Measurements from ENCODE around the gene TRIM44. TPM values are rescaled to one million over a fixed set of nuclear protein-coding genes. Genes with fewer than 3 reads are reported as not detected.
"Not testable (repeated sequence)": the region's sequence is repeated elsewhere in the genome, so short reads cannot be mapped to it uniquely, and the experiment has no call there.

TRIM44 gene
- polyA plus RNA-seq, 4 donors, result 8.9 to 35.4 (median 12.8) TPM

DNA sequence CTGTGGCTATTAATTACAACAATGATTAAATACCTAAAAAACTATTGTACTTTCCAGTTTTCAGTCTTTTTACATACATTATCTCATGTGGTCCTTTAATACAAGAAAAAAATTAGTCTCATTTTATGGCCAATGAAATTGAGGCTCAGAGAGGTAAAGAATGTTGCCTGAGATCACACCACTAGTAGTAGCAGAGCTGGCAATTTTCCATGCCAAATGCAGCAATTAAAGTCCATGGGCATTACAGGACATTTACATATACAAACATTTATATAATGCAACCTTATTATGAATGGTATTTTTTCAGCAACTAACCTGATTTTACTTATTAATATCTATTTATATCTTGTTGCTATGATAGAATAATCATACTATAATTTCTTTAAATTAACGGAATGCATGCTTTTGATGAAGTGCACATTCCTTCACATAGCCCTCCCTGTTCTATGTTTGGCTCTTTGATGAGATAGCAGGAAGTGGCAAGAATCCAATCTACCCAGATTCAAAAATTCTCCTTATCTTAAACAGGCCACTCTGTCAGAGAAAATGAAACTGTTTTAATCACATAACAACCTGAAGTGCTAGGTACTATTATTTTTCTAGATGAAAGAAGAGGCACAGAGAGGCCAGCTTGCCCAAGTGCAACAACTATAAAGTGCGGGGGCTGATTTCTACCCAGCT, 160.4 kb downstream of the TRIM44 start:
- H3K36me3 ChIP-seq (ENCODE audit: control insufficient read depth in 3 of 3, insufficient read depth in 2 of 3, low read depth in 1 of 3, low read length in 3 of 3), result no peaks in the 10 kb centered on the region
- peaks cover 0 to 18% (median 0%) of the 10 kb centered on the region in 3 donors for H3K4me1 ChIP-seq (ENCODE audit: control insufficient read depth in 3 of 3, insufficient read depth in 2 of 3, low read depth in 1 of 3, low read length in 2 of 3)
- FAIRE-seq (no peak), DNase-seq (peak in 1 of 2 donors; percentile 11)
- H3K9me3 ChIP-seq (ENCODE audit: control insufficient read depth in 2 of 2, insufficient read depth in 1 of 2, low read depth in 1 of 2, low read length in 1 of 2), result no peaks in the 10 kb centered on the region
- 36 to 59% (median 57%) methylated on average over 2 of the region's 2 CpGs for WGBS, 3 donors
- no peak overlapping the region for H3K4me3 ChIP-seq (ENCODE audit: low read depth in 1 of 3, low read length in 3 of 3)
- H3K27me3 ChIP-seq (ENCODE audit: control insufficient read depth in 3 of 3, insufficient read depth in 3 of 3, low read length in 3 of 3), result no peaks in the 10 kb centered on the region
- no peak overlapping the region for H3K27ac ChIP-seq (ENCODE audit: low read depth in 1 of 3, low read length in 2 of 3)

GRCh38 chr11:35823742-35824298, 161.2 kb downstream of the TRIM44 start:
- Histone ChIP-seq H3K27me3 (ENCODE audit: control insufficient read depth in 3 of 3, insufficient read depth in 3 of 3, low read length in 3 of 3) (no peaks in the 10 kb centered on the region), H3K4me3 (ENCODE audit: low read depth in 1 of 3, low read length in 3 of 3) (no peak overlapping the region), H3K36me3 (ENCODE audit: control insufficient read depth in 3 of 3, insufficient read depth in 2 of 3, low read depth in 1 of 3, low read length in 3 of 3) (no peaks in the 10 kb centered on the region), H3K27ac (ENCODE audit: low read depth in 1 of 3, low read length in 2 of 3) (no peak overlapping the region), H3K9me3 (ENCODE audit: control insufficient read depth in 2 of 2, insufficient read depth in 1 of 2, low read depth in 1 of 2, low read length in 1 of 2) (no peaks in the 10 kb centered on the region), H3K4me1 (ENCODE audit: control insufficient read depth in 3 of 3, insufficient read depth in 2 of 3, low read depth in 1 of 3, low read length in 2 of 3) (peaks cover 0 to 18% (median 0%) of the 10 kb centered on the region in 3 donors)
- no peak for DNase-seq
- no peak for FAIRE-seq
- 64 to 84% (median 75%) methylated on average over 10 of the region's 10 CpGs for WGBS, 3 donors

DNA sequence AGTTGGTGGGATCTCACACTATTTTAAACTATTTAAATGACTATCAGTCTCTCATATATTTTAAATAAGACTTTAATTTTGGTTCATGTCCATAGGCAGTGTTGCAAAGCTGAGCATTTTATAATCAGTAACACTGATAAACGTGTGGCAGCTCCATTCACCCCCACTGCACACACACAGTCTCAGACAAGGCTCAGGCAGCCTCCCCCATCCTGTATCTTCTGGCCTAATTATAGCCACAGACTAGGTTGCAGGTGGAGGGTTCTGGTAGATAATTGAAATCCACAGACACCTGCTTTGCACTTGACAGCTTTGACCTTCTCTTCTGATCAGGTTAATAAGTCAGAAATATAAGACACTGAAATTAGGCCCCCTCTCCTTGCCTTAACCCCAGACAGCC, 162.8 kb downstream of the TRIM44 start:
- Histone ChIP-seq H3K4me1 (ENCODE audit: control insufficient read depth in 3 of 3, insufficient read depth in 2 of 3, low read depth in 1 of 3, low read length in 2 of 3) (peaks cover 0 to 18% (median 0%) of the 10 kb centered on the region in 3 donors), H3K4me3 (ENCODE audit: low read depth in 1 of 3, low read length in 3 of 3) (no peak overlapping the region), H3K27ac (ENCODE audit: low read depth in 1 of 3, low read length in 2 of 3) (no peak overlapping the region), H3K36me3 (ENCODE audit: control insufficient read depth in 3 of 3, insufficient read depth in 2 of 3, low read depth in 1 of 3, low read length in 3 of 3) (no peaks in the 10 kb centered on the region), H3K27me3 (ENCODE audit: control insufficient read depth in 3 of 3, insufficient read depth in 3 of 3, low read length in 3 of 3) (no peaks in the 10 kb centered on the region), H3K9me3 (ENCODE audit: control insufficient read depth in 2 of 2, insufficient read depth in 1 of 2, low read depth in 1 of 2, low read length in 1 of 2) (no peaks in the 10 kb centered on the region)
- WGBS, 3 donors, result 43 to 67% (median 58%) methylated on average over 1 of the region's 1 CpG
- DNase-seq, result no peak
- FAIRE-seq, result no peak

DNA sequence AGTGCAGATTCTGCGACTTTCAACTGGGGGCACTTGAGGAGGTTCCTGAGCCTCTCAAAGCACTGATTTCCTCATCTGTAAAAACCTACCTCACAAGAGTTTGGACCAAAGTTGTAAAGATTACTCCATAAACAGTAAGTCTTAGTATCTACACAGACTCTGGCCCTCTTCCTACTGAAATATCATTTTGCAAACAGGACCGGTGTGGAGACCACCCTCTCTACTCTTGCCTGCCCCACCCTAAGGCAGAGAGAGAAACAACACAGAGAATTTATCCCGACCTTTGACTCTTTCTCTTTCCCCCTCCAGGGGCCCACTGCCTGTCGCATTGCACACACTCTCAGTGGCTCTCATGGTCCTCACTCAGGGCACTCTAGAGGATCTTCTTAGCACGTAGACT, 163.4 kb downstream of the TRIM44 start:
- Histone ChIP-seq H3K9me3 (ENCODE audit: control insufficient read depth in 2 of 2, insufficient read depth in 1 of 2, low read depth in 1 of 2, low read length in 1 of 2) (no peaks in the 10 kb centered on the region), H3K27me3 (ENCODE audit: control insufficient read depth in 3 of 3, insufficient read depth in 3 of 3, low read length in 3 of 3) (no peaks in the 10 kb centered on the region), H3K27ac (ENCODE audit: low read depth in 1 of 3, low read length in 2 of 3) (peak overlapping the region in 1 of 3 donors; percentile 36), H3K4me3 (ENCODE audit: low read depth in 1 of 3, low read length in 3 of 3) (no peak overlapping the region), H3K36me3 (ENCODE audit: control insufficient read depth in 3 of 3, insufficient read depth in 2 of 3, low read depth in 1 of 3, low read length in 3 of 3) (no peaks in the 10 kb centered on the region), H3K4me1 (ENCODE audit: control insufficient read depth in 3 of 3, insufficient read depth in 2 of 3, low read depth in 1 of 3, low read length in 2 of 3) (peaks cover 0 to 18% (median 0%) of the 10 kb centered on the region in 3 donors)
- WGBS, 3 donors, result 69 to 78% (median 75%) methylated on average over 5 of the region's 5 CpGs
- peak in 1 of 2 donors; percentile 55 for DNase-seq
- FAIRE-seq, result no peak

- FAIRE-seq (no peak), DNase-seq (no peak)
- Histone ChIP-seq H3K27me3 (ENCODE audit: control insufficient read depth in 3 of 3, insufficient read depth in 3 of 3, low read length in 3 of 3) (no peaks in the 10 kb centered on the region), H3K4me1 (ENCODE audit: control insufficient read depth in 3 of 3, insufficient read depth in 2 of 3, low read depth in 1 of 3, low read length in 2 of 3) (peaks cover 0 to 18% (median 0%) of the 10 kb centered on the region in 3 donors), H3K27ac (ENCODE audit: low read depth in 1 of 3, low read length in 2 of 3) (no peak overlapping the region), H3K4me3 (ENCODE audit: low read depth in 1 of 3, low read length in 3 of 3) (no peak overlapping the region), H3K9me3 (ENCODE audit: control insufficient read depth in 2 of 2, insufficient read depth in 1 of 2, low read depth in 1 of 2, low read length in 1 of 2) (no peaks in the 10 kb centered on the region), H3K36me3 (ENCODE audit: control insufficient read depth in 3 of 3, insufficient read depth in 2 of 3, low read depth in 1 of 3, low read length in 3 of 3) (no peaks in the 10 kb centered on the region)
- WGBS, 3 donors, result 46 to 65% (median 60%) methylated on average over 4 of the region's 4 CpGs
Observed at GRCh38 chr11:35826949-35827348, 164.4 kb downstream of the TRIM44 start.

- Histone ChIP-seq H3K4me3 (ENCODE audit: low read depth in 1 of 3, low read length in 3 of 3) (no peak overlapping the region), H3K27me3 (ENCODE audit: control insufficient read depth in 3 of 3, insufficient read depth in 3 of 3, low read length in 3 of 3) (no peaks in the 10 kb centered on the region), H3K36me3 (ENCODE audit: control insufficient read depth in 3 of 3, insufficient read depth in 2 of 3, low read depth in 1 of 3, low read length in 3 of 3) (no peaks in the 10 kb centered on the region), H3K4me1 (ENCODE audit: control insufficient read depth in 3 of 3, insufficient read depth in 2 of 3, low read depth in 1 of 3, low read length in 2 of 3) (no peaks in the 10 kb centered on the region), H3K27ac (ENCODE audit: low read depth in 1 of 3, low read length in 2 of 3) (no peak overlapping the region), H3K9me3 (ENCODE audit: control insufficient read depth in 2 of 2, insufficient read depth in 1 of 2, low read depth in 1 of 2, low read length in 1 of 2) (peaks cover 0 to 4% of the 10 kb centered on the region in 2 donors)
- WGBS, 3 donors, result 69 to 81% (median 72%) methylated on average over 4 of the region's 4 CpGs
- DNase-seq (no peak), FAIRE-seq (no peak)
Observed at GRCh38 chr11:35836205-35836604, 173.6 kb downstream of the TRIM44 start.

- Histone ChIP-seq H3K4me3 (ENCODE audit: low read depth in 1 of 3, low read length in 3 of 3) (no peak overlapping the region), H3K27me3 (ENCODE audit: control insufficient read depth in 3 of 3, insufficient read depth in 3 of 3, low read length in 3 of 3) (no peaks in the 10 kb centered on the region), H3K9me3 (ENCODE audit: control insufficient read depth in 2 of 2, insufficient read depth in 1 of 2, low read depth in 1 of 2, low read length in 1 of 2) (peaks cover 0 to 4% of the 10 kb centered on the region in 2 donors), H3K36me3 (ENCODE audit: control insufficient read depth in 3 of 3, insufficient read depth in 2 of 3, low read depth in 1 of 3, low read length in 3 of 3) (no peaks in the 10 kb centered on the region), H3K27ac (ENCODE audit: low read depth in 1 of 3, low read length in 2 of 3) (no peak overlapping the region), H3K4me1 (ENCODE audit: control insufficient read depth in 3 of 3, insufficient read depth in 2 of 3, low read depth in 1 of 3, low read length in 2 of 3) (peaks cover 0 to 3% (median 0%) of the 10 kb centered on the region in 3 donors)
- 84 to 94% (median 87%) methylated on average over 3 of the region's 3 CpGs for WGBS, 3 donors
- DNase-seq (no peak), FAIRE-seq (no peak)
Observed at GRCh38 chr11:35838071-35838470, 175.5 kb downstream of the TRIM44 start.

DNA sequence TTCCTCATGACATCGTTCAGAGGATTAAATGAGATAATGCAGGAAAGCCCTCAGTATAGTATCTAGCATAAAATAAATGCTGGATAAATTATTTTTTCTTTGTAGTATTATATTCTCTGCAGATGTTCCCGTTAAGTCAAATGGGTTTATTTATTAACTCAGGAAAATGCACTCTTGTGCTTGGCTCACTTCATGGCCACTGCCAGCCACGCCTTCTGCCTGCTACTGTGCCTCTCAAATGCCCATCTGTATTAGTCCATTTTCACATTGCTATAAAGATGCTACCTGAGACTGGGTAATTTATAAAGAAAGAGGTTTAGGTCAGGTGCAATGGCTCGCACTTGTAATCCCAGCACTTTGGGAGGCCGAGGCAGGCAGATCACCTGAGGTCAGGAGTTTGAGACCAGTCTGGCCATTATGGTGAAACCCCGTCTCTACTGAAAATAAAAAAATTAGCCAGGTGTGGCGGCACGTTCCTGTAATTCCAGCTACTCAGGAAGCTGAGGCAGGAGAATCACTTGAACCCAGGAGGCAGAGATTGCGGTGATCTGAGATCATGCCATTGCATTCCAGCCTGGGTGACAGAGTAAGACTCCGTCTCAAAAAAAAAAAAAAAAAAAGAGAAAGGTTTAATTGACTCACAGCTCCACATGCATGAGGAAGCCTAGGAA, 176.3 kb downstream of the TRIM44 start:
- not testable (repeated sequence) for H3K27ac ChIP-seq (ENCODE audit: low read depth in 1 of 3, low read length in 2 of 3); FAIRE-seq; H3K4me3 ChIP-seq (ENCODE audit: low read depth in 1 of 3, low read length in 3 of 3); H3K9me3 ChIP-seq (ENCODE audit: control insufficient read depth in 2 of 2, insufficient read depth in 1 of 2, low read depth in 1 of 2, low read length in 1 of 2); H3K27me3 ChIP-seq (ENCODE audit: control insufficient read depth in 3 of 3, insufficient read depth in 3 of 3, low read length in 3 of 3); H3K4me1 ChIP-seq (ENCODE audit: control insufficient read depth in 3 of 3, insufficient read depth in 2 of 3, low read depth in 1 of 3, low read length in 2 of 3); H3K36me3 ChIP-seq (ENCODE audit: control insufficient read depth in 3 of 3, insufficient read depth in 2 of 3, low read depth in 1 of 3, low read length in 3 of 3)
- DNase-seq, result peak in 1 of 2 donors; percentile 19
- 72 to 84% (median 78%) methylated on average over 10 of the region's 10 CpGs for WGBS, 3 donors

Data from small intestine (tissue), 7 donors.